GM11168 (cell line): ENCODE measurements around the gene TAC4.

Experiments
- in situ Hi-C: fragments of 300-500 bp; cut with MboI; formaldehyde crosslinking; loops from one replicate; pipeline ENCODE4 v1.12.0; 2022; ENCODE audit warnings: low sequenced_read_pairs; ENCODE audit not compliant: unreplicated experiment

TAC4 gene, protein sequence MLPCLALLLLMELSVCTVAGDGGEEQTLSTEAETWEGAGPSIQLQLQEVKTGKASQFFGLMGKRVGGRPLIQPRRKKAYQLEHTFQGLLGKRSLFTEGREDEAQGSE

DNA sequence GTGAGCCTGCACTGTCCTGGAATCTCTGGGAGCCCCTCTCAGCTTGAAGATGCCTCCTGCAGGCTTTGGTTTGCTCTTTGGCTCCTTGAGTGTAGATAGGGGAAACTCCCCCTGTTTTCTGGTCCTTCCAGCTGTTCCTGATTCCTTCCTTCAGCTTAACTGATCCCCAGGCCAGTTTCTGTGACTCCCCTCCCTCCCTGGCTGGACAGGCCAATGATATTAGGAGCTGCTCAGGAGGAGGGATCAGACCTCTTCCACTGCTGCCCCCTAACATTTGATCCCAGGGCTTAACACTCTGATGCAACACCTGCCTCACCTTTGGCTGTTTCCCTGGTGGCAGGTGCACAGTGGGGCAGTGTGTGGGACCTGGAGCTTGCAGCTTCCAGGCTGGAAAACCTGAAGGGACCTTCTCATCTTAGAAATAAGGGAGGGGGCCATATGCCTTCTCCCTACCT is at the start of gene TAC4:
TSS of gene TAC4 (minus strand) at position 51 of the 455 bp plus-strand sequence. CDS start 52 bp downstream, outside the sequence.
- in situ Hi-C loops: no loop called here

DNA sequence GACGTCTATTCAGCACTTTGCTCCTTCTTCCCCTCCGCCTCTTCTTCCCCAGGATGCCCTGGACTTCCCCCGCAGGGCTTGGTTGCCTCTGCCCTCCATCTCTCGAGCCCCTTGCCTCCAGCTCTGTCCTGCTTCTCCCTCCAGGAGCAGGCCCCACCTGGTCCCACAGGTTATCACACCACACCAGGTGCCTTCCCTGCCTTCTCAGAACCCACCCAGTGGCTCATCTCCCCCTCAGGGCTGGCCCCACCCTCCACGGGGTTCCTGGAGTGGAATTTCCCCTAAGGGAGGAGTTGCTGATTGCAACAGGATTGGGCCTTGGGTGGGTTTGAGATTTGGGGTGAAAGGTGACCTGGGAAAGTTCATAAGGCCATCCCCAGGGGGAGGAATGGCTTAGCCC is 49.0 kb upstream of the TAC4 start:
- in situ Hi-C loops: no loop called here

DNA sequence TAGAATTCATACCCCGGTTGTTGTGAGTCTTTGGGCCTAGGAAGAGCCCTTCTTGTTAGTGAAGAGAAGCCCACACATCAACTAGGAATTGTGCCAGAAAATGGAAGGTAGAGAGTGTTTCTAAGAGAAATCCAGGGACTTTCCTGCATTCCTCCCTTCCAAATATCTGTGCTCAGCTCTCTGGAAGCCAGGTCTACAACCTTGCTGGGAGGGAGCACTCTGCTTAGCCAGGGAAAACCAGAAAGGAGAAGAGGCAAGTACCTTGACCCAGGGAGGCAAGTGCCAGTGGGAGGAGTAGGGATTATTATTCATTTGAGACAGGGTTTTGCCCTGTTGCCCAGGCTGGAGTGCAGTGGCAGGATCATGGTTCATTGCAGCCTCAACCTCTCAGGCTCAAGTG is 48.4 kb upstream of the TAC4 start:
- in situ Hi-C loops: no loop called here

DNA sequence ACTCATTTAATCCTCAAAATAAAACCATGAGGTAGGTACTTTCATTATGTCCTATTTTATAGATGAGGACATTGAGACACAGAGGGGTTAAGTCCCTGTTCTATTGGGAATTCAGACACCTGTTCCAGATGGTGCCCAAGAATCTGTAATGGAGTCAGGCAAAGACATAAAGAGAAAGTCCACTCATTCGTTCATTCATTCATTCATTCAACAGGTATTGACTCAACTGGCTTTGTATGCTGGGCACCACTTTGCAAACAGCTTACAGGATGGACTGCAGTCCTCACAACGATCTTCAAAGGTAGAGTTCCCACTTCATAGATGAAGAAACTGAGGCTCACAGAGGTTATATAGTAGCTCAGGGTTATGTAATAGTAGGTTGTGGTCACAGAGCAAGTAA is 47.9 kb upstream of the TAC4 start:
- in situ Hi-C loops: no loop called here

DNA sequence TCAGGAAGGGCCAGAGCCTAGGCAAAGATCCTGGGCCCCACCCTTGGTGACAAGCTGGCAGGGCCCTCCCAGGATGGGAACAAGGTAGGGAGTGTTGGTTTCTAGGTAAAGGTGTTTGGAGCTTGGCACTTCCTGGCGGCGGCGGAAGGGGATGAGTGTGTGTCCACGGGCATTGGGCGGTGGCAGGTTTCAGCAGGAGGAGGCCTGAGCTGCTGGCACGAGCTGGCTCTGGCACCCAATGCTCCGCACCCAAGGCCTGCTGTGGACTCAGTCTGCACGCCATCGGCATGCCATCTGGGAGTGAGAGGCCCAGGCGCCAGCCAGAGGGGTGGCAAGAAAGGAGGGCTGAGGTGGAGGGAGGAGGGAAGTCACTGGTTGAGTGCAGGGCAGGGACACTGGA is 46.9 kb upstream of the TAC4 start:
- in situ Hi-C loops: no loop called here

DNA sequence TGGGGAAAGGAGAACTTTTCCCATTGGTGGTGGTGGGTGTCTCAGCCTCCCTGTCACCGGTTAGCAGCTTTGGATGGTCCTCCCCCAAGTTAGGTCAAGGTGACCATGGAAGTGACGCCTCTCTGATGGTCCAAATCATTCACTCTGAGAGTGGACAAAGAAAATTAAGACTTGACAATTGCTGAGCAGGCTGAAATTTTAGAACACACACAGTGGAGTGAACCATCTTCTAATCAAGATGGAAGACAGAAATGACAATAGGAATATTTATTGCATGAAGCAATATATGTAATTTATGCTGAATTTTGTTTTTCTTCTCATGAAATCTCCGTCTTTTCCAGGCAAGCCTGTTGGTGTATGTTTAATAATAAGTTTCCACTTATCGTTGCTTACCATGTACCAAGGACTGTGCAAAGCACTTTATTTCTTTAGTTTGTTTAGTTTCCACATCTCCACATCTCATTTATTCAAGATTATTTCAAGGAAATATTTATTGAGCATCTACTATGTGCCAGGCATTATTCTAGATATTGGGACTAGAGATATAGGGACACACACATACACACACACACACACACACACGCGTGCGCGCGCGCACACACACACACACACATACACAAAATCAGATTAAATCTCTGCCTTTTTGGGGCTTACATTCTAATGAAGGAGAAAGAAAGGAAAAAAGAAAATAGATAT is 44.0 kb upstream of the TAC4 start:
- in situ Hi-C loops: no loop called here

DNA sequence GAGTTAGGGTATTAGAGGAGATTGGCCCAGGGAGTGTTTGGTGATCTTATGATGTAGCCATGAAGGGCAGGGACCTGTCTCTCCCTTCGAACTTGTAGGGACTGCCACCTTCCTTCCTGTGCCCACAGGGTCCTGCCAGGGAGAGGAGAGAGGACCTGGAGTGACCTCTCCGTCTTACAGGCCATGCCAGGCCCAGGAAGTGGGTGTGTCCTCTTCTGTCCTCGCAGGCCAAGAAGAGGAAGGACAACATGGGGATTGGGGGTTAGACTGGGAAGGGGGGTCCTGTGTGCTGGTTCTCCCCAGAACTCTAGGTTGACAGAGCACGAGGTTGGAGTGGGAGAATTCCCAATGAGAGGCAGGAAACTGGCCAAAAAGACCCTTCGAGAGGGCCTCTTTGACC is 43.4 kb upstream of the TAC4 start:
- in situ Hi-C loops: no loop called here

DNA sequence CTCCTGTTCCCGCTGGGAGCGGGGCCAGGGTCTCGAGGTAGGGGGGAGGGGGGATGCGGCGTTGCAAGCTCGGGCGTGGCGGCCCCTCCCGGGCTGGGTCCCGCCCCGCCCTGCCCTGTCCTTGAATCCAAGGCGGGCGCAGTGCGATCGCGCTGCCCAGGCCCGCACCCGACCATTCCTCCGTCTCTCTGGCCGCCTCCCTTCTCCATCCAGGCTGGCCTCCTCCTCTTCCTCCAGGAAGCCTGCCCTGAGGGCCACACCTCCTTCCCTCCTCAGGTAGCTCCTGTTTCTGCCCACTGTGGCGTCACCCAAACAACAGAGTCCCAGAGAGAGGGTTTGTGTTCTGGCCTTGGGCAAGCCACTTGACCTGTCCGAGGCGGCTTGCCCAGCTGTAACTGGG is 43.0 kb upstream of the TAC4 start:
- in situ Hi-C loops: no loop called here

DNA sequence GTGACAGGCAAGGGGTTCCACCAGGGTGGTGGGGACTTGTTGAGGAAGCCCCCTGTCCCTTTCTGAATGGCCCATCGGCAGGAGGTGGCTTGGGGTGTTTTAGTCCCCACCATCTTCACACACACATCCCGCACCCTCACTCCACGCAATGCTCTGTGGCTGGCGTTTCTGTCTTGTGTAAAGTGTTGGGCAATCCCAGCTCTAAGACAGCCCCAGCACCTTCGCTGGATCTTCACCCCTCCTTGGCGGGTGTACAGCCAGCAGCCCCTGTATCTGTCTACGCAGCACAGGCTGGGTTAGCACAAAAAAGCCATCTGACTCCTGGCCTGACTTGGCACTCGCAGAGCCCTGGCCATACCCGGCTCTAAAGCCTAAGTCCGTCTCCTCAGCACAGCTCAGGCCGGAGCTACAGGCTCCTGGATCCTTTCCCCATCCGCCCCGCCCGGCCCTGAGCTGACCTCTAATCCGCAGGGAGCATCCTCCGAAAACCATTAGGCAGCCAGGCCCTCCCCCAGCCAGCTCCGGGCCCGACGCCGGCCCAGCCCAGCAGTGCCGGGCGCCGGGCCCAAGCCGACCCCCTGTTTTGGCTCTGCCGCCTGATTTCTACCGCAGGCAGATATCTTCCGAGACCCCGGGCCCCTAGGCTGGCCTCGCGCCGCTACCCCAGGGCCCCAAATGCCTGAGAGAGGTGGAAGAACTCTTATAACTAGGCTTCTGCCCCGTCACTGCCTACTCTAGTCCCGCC is 42.4 kb upstream of the TAC4 start:
- in situ Hi-C loops: no loop called here

DNA sequence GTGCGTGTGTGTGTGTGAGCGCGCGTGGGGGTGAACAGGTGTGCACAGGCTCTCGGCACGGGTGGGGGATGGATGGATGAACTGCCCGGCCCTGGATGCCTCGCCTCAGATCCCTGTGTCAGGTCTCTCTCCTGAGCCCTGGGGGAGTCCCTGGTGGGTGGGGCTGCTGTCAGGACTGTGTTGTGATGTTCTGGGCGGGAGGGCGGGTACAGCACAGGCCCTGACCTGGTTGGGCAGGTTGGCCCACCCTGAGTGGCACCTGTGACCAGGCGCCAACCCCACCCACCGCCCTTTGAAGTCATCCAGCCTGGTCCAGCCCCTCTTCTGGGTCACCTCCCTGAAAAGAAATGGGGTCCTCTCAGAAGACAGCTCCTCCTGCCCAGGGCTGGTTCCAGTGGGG is 41.6 kb upstream of the TAC4 start:
- in situ Hi-C loops: no loop called here

DNA sequence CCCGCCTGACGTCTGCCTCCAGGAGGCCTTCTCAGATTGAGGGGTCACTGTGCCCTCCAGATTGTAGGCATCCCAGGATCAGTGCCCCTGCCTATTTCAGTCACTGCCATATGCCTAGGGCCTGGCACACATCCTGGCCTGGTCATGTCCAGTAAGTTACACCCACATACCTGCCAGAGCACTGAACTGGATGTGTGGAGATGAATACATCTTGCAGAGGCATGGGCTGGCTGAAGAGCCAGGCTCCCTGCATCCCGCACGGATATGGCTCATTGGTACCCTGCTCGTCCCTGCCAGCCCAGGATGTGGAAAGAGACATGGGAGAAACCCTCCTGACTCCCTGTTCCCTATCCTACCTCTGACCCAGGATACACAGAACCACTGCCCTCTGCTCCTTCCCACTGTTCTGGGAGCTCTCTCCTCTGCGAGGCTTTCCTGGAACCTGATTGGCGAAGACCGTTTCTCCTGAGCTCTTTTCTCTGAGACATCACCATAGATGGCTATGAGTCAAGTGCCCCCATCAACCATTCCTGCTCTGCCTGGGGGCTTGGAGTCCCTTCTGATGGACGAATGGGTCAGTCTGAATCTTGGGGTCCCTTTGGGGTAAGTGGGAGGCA is 40.0 kb upstream of the TAC4 start:
- in situ Hi-C loops: no loop called here

DNA sequence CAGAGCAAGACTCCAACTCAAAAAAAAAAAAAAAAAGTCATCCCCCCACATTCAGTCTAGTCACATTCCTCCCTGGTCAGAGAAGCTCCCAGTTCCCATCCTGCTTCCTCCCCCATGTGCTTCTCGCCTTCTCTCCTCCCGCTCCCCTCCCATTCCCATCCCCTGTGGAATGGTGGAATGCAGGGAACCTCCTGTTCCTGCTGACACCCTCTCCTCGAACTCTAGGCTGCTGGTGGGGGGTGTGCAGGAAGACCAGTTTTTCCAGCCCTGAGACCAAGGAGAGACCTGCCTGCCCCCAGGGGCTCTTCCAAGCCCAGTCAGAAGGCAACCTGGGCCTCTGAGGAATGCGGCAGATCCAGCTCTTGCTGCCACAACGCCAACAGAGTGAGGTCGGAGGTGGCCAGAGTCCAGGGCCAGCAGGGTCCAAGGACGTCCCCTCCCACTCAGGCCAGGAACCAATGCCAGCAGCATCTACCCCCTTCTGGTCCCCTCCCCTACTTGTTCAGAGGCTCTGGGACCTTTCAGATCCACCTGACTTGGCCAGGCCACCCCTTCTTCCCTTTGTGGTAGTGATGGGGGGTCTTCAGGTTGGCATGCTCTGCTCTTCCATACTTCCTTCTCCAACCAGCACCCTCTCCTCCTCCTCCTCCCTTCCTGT is 39.3 kb upstream of the TAC4 start:
- in situ Hi-C loops: no loop called here

DNA sequence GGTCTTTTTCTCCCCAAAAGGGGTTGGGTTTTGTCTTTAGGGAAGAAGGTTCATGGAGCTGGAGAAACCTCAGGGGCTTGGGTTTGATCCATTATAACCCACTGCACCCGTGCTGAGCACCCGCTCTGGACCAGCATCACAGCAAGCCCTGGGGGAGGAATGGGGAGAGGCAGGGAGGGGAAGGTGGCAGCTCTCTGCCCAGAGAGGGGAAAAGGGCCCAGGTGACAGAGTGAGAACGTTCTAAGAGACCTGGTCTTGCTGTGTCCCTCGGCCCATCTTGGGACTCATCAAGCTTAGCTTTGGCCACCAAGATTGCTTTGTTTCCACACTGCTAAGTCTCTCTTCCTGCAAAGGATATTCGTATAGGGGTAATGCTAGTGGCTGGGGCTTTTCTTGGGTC is 38.2 kb upstream of the TAC4 start:
- in situ Hi-C loops: no loop called here

DNA sequence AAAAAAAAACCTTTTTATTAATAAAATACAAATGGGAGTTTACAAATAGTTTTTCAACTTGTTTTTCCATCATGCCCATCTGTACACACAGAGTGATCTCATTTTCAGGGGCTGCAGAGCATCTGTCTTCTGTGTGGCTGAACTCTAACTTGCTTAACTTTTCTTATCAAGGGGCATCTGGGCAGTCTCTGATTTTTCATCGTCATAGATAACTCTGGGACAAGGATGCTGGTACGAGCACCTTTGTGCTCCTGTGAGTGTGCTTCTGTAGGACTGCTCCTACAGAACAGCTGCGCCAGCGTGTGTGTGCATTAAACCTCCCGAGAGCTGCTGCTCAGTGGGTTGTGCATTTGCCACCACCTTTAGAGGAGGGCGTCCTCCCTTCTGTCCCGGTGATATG is 34.6 kb upstream of the TAC4 start:
- in situ Hi-C loops: no loop called here

DNA sequence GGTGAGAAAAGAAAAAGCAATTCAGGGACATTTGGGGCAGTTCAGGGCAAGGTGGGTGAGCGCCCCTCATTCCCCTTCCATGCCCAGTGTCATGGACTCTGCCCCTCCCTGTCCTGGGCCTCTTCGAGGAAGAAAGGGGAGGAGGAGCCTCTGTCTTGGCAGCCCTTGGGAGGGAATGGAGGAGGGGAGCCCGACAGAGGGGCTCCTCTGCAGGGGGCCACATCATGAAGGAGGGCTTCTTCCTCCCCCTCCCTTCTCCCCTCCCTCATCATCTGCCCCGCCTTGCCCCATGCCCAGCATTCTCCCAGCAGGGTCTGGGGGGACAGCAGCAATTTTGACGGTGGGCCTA is 33.2 kb upstream of the TAC4 start:
- in situ Hi-C loops: no loop called here

DNA sequence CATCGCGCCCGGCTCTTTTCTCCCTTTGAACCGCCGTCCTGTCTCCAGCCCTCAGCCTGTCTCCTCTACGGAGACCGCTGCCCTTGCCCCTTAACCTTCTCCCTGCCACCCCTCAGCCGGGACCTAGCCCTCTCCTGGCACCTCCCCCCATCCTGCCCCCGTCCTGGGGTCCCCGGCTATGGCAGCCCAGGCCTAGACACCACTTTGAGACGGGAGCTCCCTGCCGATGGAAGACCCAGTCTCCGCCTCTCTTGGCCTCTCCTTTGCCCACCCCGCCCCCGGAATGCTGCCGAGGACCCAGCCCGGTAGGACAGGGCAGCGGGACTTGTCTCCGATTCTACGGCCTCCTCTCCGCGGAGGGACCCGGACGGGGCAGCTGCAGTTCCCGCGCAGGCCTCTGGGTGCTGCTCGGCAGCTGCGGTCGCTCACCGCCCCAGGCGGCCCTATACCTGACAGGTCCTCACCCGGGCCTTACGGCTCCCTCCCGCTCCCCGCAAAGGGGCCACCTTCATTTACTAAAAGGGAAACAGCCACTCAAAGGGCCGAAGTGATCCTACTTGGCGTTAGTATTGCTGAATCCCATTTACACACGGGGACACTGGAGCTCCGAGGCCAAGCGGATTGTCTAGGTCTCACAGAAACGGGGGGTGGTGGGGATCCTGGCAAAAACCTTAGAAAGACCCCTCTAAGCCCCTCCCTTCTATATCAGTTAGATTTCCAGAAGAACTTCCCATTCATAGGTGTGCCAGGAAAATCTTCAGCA is 32.6 kb upstream of the TAC4 start:
- in situ Hi-C loops: no loop called here

DNA sequence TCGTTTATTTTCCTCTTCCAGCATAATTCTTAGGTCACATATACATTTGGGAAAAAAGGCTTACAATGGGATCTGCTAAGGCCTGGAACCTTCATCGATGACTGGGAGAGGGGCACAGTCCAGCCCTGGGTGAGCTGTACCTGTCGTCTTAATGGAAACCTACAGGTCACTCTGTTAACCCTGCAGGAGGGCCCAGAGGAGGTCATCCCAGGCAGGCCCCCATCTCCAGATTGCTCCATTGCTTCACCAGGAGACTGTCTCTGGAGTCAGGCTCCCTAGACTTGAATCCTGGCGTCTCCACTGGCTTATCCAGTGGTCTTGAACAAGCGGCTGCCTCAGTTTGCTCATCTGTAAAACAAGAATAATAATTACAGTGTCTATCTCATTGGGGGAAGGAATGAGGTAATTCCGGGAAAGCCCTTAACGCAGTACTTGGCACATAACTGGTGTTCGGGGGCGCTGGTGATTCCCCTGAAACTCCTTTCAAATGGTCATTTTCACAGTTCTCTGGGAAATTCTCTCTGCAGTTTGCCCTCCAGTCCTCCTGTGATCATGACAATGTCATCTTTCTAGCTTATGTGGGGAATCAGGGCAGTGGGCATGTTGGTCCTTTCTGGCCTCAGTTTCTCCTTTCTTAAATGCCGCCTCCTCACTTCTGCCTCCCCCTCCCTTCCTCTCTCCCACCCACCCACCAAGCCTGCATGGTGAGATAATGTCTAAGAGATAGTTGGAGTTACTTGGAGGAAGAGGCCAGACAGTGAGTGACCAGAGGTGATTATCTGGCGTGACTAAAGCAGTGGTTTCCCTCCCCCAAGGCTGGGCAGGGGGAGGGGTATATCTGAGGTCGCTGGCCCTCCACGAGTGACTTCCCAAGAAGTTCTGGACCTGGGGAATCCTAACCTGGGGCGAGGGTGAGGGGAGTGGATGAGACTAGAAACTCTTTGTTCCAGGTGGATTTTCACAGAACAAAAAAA is 31.3 kb upstream of the TAC4 start:
- in situ Hi-C loops: no loop called here

DNA sequence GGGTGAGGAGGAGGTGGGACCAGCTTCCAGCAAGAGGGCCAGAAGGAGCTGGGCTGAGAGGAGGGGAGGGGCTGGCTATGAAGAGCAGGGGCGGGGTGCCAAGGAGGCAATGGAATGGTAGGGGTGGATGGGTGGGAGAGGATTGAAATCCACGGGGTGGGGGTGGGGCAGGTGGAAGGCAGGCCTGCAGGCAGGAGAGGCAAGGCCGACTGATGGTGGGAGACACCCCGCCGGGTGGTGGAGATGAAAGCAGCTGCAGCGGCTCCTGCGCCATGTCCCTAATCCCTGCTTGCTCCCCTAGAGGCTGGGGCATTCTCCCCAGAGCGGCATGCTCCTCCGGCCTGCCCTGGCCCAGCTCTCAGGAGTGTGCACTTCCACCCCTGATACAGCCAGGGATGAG is 27.8 kb upstream of the TAC4 start:
- in situ Hi-C loops: no loop called here

DNA sequence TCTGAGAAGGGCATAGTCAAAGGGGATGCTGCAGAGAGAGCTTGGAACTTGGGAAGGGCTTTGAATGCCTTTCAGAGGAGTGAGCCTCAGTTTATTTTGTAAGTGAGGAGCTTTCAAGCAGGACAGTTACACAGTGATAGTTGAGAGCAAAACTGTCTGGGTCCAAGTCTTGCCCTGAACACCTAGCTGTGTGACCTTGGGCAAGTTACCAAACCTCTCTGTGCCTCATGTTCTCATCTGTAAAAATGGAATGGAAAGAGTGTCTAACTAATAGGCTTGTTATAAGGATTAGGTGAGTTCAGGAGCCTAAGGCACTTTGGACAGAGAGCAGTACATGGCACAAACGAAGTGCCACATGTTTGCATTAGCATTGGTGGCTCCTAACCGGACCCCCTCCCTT is 27.0 kb upstream of the TAC4 start:
- in situ Hi-C loops: no loop called here
